CD4-positive, alpha-beta T cell (primary cell): ENCODE data around the gene HSDL1. TPM values are rescaled to one million over a fixed set of nuclear protein-coding genes. Genes with fewer than 3 reads are reported as not detected.

Source experiments
- ATAC-seq: fragments of 200-7000 bp; cut with Tn5 transposase; one replicate; pipeline ENCODE4 v1.10.0; 2022; ENCODE audit warnings: mild to moderate bottlenecking; ENCODE audit not compliant: poor library complexity
- CTCF ChIA-PET: fragments of 350-600 bp; sonication (Branson Sonifier 250); formaldehyde crosslinking; loops from one replicate; lab custom pipeline; 2021; ENCODE audit warnings: antibody characterized with exemption, inconsistent platforms; lab: Charles Lee
- POLR2A ChIA-PET: fragments of 350-600 bp; sonication (Branson Sonifier 250); formaldehyde crosslinking; loops from one replicate; lab custom pipeline; 2021; ENCODE audit warnings: antibody characterized with exemption, inconsistent platforms; lab: Charles Lee
- DNase-seq, 14 experiments: peaks; one replicate each; pipeline ENCODE4 v3.0.0-alpha.2; 2013 to 2020; ENCODE audit warnings: mixed read lengths in 2 of 14
- H3K27ac ChIP-seq, 2 donors: one replicate each; pipeline versions ENCODE4 v1.5.1 to v1.7.0; 2013; ENCODE audit warnings: low read length in 2 of 2, low read depth in 1 of 2, mild to moderate bottlenecking in 1 of 2
- H3K27me3 ChIP-seq, 2 experiments: 1 replicate in 1 of 2; 2 replicates in 1 of 2; pipeline versions ENCODE4 v1.6.1 to v1.7.0; 2013; ENCODE audit warnings: low read length in 2 of 2, control low read depth in 1 of 2, mild to moderate bottlenecking in 1 of 2, moderate library complexity in 1 of 2; ENCODE audit not compliant: insufficient read depth in 2 of 2, control insufficient read depth in 1 of 2
- H3K36me3 ChIP-seq: one replicate; pipeline ENCODE4 v1.6.1; 2013; ENCODE audit warnings: low read length, control low read depth; ENCODE audit not compliant: insufficient read depth
- H3K4me1 ChIP-seq: one replicate; pipeline ENCODE4 v1.6.1; 2013; ENCODE audit warnings: low read length, control low read depth; ENCODE audit not compliant: insufficient read depth
- H3K4me3 ChIP-seq: one replicate; pipeline ENCODE4 v1.5.1; 2013; ENCODE audit warnings: mild to moderate bottlenecking, low read length, moderate library complexity
- H3K9me3 ChIP-seq, 2 experiments: 1 replicate in 1 of 2; 2 replicates in 1 of 2; pipeline versions ENCODE4 v1.6.1 to v1.7.0; 2013; ENCODE audit warnings: low read length in 2 of 2, mild to moderate bottlenecking in 2 of 2, control low read depth in 1 of 2, moderate library complexity in 1 of 2; ENCODE audit not compliant: control insufficient read depth in 1 of 2, insufficient read depth in 1 of 2
- H3K27ac Mint-ChIP-seq: one replicate; pipeline ENCODE4 v1.8.0; 2020; ENCODE audit warnings: mixed read lengths
- H3K27me3 Mint-ChIP-seq: one replicate; pipeline ENCODE4 v1.8.0; 2021; ENCODE audit warnings: mixed read lengths
- H3K36me3 Mint-ChIP-seq: one replicate; pipeline ENCODE4 v1.8.0; 2021; ENCODE audit warnings: low read depth, mixed read lengths
- H3K4me1 Mint-ChIP-seq: one replicate; pipeline ENCODE4 v1.8.0; 2021; ENCODE audit warnings: low read depth, mixed read lengths
- H3K4me3 Mint-ChIP-seq: one replicate; pipeline ENCODE4 v1.8.0; 2020; ENCODE audit warnings: mild to moderate bottlenecking, mixed read lengths
- H3K9me3 Mint-ChIP-seq: one replicate; pipeline ENCODE4 v1.8.0; 2020; ENCODE audit warnings: mixed read lengths
- CTCF ChIP-seq: fragments of 200-600 bp; IDR thresholded peaks from one replicate; pipeline ENCODE4 v1.8.0; 2022; ENCODE audit warnings: antibody characterized with exemption, mild to moderate bottlenecking
- intact Hi-C, 2 experiments: fragments of 100-400 bp; cut with DNase I in 1 of 2; cut with micrococcal nuclease in 1 of 2; formaldehyde crosslinking; loops; one replicate each; pipeline versions ENCODE4 v1.15.1 to v1.9.0; 2023 to 2025; cut with DNase I, micrococcal nuclease
- total RNA-seq, 174 experiments: library from RNA in 2 of 174; stranded (reverse) in 2 of 174; gene quantifications; one replicate each; pipeline ENCODE4 v1.2.3 and lab custom pipeline; 2021 to 2026

Gene HSDL1
- total RNA-seq, 2 experiments from 2014 or later = 9.4 to 12.1 TPM

GRCh38 chr16:84085773-84086172 lies 59.2 kb downstream of the HSDL1 start:
- H3K27ac ChIP-seq = no peak overlapping the region
- H3K36me3 Mint-ChIP-seq = peaks cover 91% of the 10 kb centered on the region
- no peaks in the 10 kb centered on the region for H3K9me3 ChIP-seq
- DNase-seq = no peak
- ChIA-PET CTCF (interaction anchor here (6.6 kb wide), 1 partner anchor 102 kb away, joined by 65 read pairs; the partner anchor contains the start of gene TAF1C), POLR2A (interaction anchor here (1.3 to 2.9 kb wide), 2 partner anchors 31 to 101 kb away, joined by 5 to 8 read pairs; partner anchors contain the start of genes MBTPS1 and TAF1C)
- ATAC-seq = no peak
- no peaks in the 10 kb centered on the region for H3K27me3 ChIP-seq
- no peak for TF ChIP-seq CTCF
- H3K9me3 Mint-ChIP-seq = no peaks in the 10 kb centered on the region
- H3K36me3 ChIP-seq = peaks cover 83% of the 10 kb centered on the region
- no peak overlapping the region for H3K4me3 Mint-ChIP-seq
- H3K4me3 ChIP-seq = no peak overlapping the region
- H3K4me1 ChIP-seq = peaks cover 28% of the 10 kb centered on the region
- H3K27ac Mint-ChIP-seq = peak overlapping the region; percentile 37
- no peaks in the 10 kb centered on the region for H3K27me3 Mint-ChIP-seq
- intact Hi-C loops = loop anchor here in 1 of 2 experiments (2.0 kb wide), 1 partner anchor 59 kb away; the partner anchor contains the start of genes DNAAF1 and HSDL1
- H3K4me1 Mint-ChIP-seq = peaks cover 51% of the 10 kb centered on the region

- Mint-ChIP-seq H3K27me3 (no peaks in the 10 kb centered on the region), H3K9me3 (no peaks in the 10 kb centered on the region), H3K4me3 (no peak overlapping the region), H3K36me3 (peaks cover 91% of the 10 kb centered on the region), H3K4me1 (peaks cover 46% of the 10 kb centered on the region), H3K27ac (peak overlapping the region; percentile 63)
- no peak overlapping the region for H3K4me3 ChIP-seq
- no peak for ATAC-seq
- POLR2A ChIA-PET = interaction anchor here (1.3 to 2.9 kb wide), 2 partner anchors 31 to 102 kb away, joined by 5 to 8 read pairs; partner anchors contain the start of genes MBTPS1 and TAF1C
- H3K9me3 ChIP-seq = no peaks in the 10 kb centered on the region
- CTCF ChIA-PET = interaction anchor here (1.0 to 6.6 kb wide), 6 partner anchors 10 to 102 kb away, joined by 4 to 65 read pairs (median 6); partner anchors contain the start of genes MBTPS1 and TAF1C
- no peaks in the 10 kb centered on the region for H3K27me3 ChIP-seq
- H3K27ac ChIP-seq = no peak overlapping the region
- peaks cover 83% of the 10 kb centered on the region for H3K36me3 ChIP-seq
- no peak for DNase-seq
- intact Hi-C loops = loop anchor here in 1 of 2 experiments (2.0 kb wide), 1 partner anchor 60 kb away; the partner anchor contains the start of genes DNAAF1 and HSDL1
- H3K4me1 ChIP-seq = peaks cover 28% of the 10 kb centered on the region
- TF ChIP-seq CTCF = no peak
Measured at GRCh38 chr16:84085271-84085667, 59.7 kb downstream of the HSDL1 start.

GRCh38 chr16:84084570-84085270 lies 60.3 kb downstream of the HSDL1 start:
- Histone ChIP-seq H3K27ac (no peak overlapping the region), H3K27me3 (no peaks in the 10 kb centered on the region), H3K9me3 (no peaks in the 10 kb centered on the region), H3K4me1 (peaks cover 28% of the 10 kb centered on the region), H3K4me3 (no peak overlapping the region), H3K36me3 (peaks cover 83% of the 10 kb centered on the region)
- intact Hi-C loops = loop anchor here (1.0 to 2.0 kb wide), 3 partner anchors 60 to 103 kb away; partner anchors contain the start of genes TAF1C (in 2 of the 2), DNAAF1 (in 1 of the 2) and HSDL1 (in 1 of the 2)
- H3K27me3 Mint-ChIP-seq = no peaks in the 10 kb centered on the region
- DNase-seq (peak; percentile 50 to 87 (median 64)), ATAC-seq (peak; percentile 85)
- POLR2A ChIA-PET = interaction anchor here (0.7 to 2.9 kb wide), 2 partner anchors 32 to 102 kb away, joined by 3 to 8 read pairs; partner anchors contain the start of genes MBTPS1 and TAF1C
- CTCF ChIA-PET = interaction anchor here (0.7 to 6.6 kb wide), 10 partner anchors 11 to 105 kb away, joined by 3 to 65 read pairs (median 4); partner anchors contain the start of genes DNAAF1, HSDL1, MBTPS1 and TAF1C
- peaks cover 91% of the 10 kb centered on the region for H3K36me3 Mint-ChIP-seq
- TF ChIP-seq CTCF = peak; percentile 81
- H3K4me1 Mint-ChIP-seq = peaks cover 48% of the 10 kb centered on the region
- H3K9me3 Mint-ChIP-seq = no peaks in the 10 kb centered on the region
- H3K4me3 Mint-ChIP-seq = peak overlapping the region; percentile 42
- H3K27ac Mint-ChIP-seq = peak overlapping the region; percentile 63
